Natural killer cell (primary cell): ENCODE measurements around the gene TACR1. TPM values are rescaled to one million over a fixed set of nuclear protein-coding genes. Genes with fewer than 3 reads are reported as not detected.

Source experiments
- ATAC-seq, 3 donors: fragments of 150-1000 bp in 2 of 3; fragments of 200-7000 bp in 1 of 3; cut with Tn5 transposase; 1 replicate in 1 of 3; 2 replicates in 2 of 3; pipeline ENCODE4 v1.10.0; 2021; ENCODE audit warnings: mild to moderate bottlenecking in 2 of 3, moderate library complexity in 2 of 3
- DNase-seq, 2 donors: peaks; one replicate each; pipeline versions ENCODE4 v3.0.0 to v3.0.0-alpha.2; 2013 to 2021; ENCODE audit warnings: mixed read lengths in 1 of 2
- H3K27ac ChIP-seq: one replicate; pipeline ENCODE4 v1.5.1; 2013; ENCODE audit warnings: mild to moderate bottlenecking, low read length
- H3K27me3 ChIP-seq: one replicate; pipeline ENCODE4 v1.6.1; 2013; ENCODE audit warnings: low read length; ENCODE audit not compliant: control insufficient read depth, insufficient read depth
- H3K36me3 ChIP-seq: one replicate; pipeline ENCODE4 v1.6.1; 2013; ENCODE audit warnings: low read length; ENCODE audit not compliant: control insufficient read depth, insufficient read depth
- H3K4me1 ChIP-seq: one replicate; pipeline ENCODE4 v1.6.1; 2013; ENCODE audit warnings: low read length; ENCODE audit not compliant: control insufficient read depth, insufficient read depth
- H3K4me3 ChIP-seq: one replicate; pipeline ENCODE4 v1.5.1; 2013; ENCODE audit warnings: low read length
- H3K9me3 ChIP-seq: one replicate; pipeline ENCODE4 v1.6.1; 2013; ENCODE audit warnings: low read length; ENCODE audit not compliant: control insufficient read depth, insufficient read depth
- H3K27ac Mint-ChIP-seq, 2 donors: one replicate each; pipeline ENCODE4 v1.8.0; 2022; ENCODE audit warnings: mild to moderate bottlenecking in 2 of 2, mixed read lengths in 2 of 2, moderate library complexity in 1 of 2
- H3K27me3 Mint-ChIP-seq, 2 donors: one replicate each; pipeline ENCODE4 v1.8.0; 2022; ENCODE audit warnings: low read depth in 2 of 2, mixed read lengths in 2 of 2
- H3K36me3 Mint-ChIP-seq: one replicate; pipeline ENCODE4 v1.8.0; 2022; ENCODE audit warnings: mixed read lengths
- H3K4me1 Mint-ChIP-seq, 2 donors: one replicate each; pipeline ENCODE4 v1.8.0; 2022; ENCODE audit warnings: mixed read lengths in 2 of 2
- H3K4me3 Mint-ChIP-seq: one replicate; pipeline ENCODE4 v1.8.0; 2022; ENCODE audit warnings: mild to moderate bottlenecking, moderate library complexity, mixed read lengths
- H3K9me3 Mint-ChIP-seq, 2 donors: one replicate each; pipeline ENCODE4 v1.8.0; 2022; ENCODE audit warnings: mixed read lengths in 2 of 2
- WGBS: methylation state at CpG from one replicate; pipeline ENCODE4 v1.1.7; 2013; ENCODE audit warnings: missing lambda C conversion rate; ENCODE audit not compliant: insufficient coverage; 5-methylcytosine and 5-hydroxymethylcytosine counted together
- intact Hi-C: fragments of 100-400 bp; cut with micrococcal nuclease; formaldehyde crosslinking; loops from one replicate; pipeline ENCODE4 v1.14.2; 2022
- total RNA-seq, 4 donors: library from RNA; stranded (reverse); fragments of 120-200 nt in 1 of 4; gene quantifications; one replicate each; pipeline versions ENCODE4 v1.2.3 to v1.2.4, GENCODE V29; 2013 to 2022
- TF ChIP-seq, protein P1 (sequence below): fragments of 200-600 bp; IDR thresholded peaks from one replicate; pipeline ENCODE4 v1.8.0; 2022; ENCODE audit warnings: antibody characterized with exemption

The TACR1 gene
- total RNA-seq, 3 donors from 2014 or later (not counting 1 experiment from before 2014, with no cell fraction given) = not detected

DNA sequence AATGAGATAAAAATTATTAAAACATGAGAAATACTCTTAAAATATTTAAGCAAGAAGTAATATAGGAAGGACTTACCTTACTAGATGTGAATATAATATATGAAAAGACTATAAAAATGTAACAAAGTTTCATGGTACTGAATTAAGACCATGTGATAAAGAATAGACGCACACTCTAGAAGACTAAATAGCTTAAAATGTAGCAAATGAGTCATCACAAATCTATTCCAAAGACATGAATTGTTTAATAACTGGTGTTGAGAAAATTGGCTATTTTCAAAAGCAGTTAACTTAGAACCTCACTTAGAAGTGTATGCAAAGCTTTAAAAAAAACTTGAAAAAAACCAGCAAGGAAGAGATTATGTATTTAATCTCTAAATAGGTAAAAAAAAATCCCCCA is 176.8 kb downstream of the TACR1 start:
- H3K4me1 Mint-ChIP-seq = no peaks in the 10 kb centered on the region
- Histone ChIP-seq H3K36me3 (no peaks in the 10 kb centered on the region), H3K27ac (no peak overlapping the region), H3K9me3 (no peaks in the 10 kb centered on the region), H3K4me3 (no peak overlapping the region), H3K27me3 (no peaks in the 10 kb centered on the region), H3K4me1 (no peaks in the 10 kb centered on the region)
- no peak overlapping the region for H3K4me3 Mint-ChIP-seq
- ATAC-seq (no peak), DNase-seq (no peak)
- no CpG with 5 or more reads among the region's 1 CpG for WGBS
- no peak overlapping the region for H3K27ac Mint-ChIP-seq
- no peaks in the 10 kb centered on the region for H3K36me3 Mint-ChIP-seq
- H3K27me3 Mint-ChIP-seq = peaks cover 15% of the 10 kb centered on the region in 2 donors
- H3K9me3 Mint-ChIP-seq = no peaks in the 10 kb centered on the region
- intact Hi-C loops = no loop called here
- TF ChIP-seq, protein P1, sequence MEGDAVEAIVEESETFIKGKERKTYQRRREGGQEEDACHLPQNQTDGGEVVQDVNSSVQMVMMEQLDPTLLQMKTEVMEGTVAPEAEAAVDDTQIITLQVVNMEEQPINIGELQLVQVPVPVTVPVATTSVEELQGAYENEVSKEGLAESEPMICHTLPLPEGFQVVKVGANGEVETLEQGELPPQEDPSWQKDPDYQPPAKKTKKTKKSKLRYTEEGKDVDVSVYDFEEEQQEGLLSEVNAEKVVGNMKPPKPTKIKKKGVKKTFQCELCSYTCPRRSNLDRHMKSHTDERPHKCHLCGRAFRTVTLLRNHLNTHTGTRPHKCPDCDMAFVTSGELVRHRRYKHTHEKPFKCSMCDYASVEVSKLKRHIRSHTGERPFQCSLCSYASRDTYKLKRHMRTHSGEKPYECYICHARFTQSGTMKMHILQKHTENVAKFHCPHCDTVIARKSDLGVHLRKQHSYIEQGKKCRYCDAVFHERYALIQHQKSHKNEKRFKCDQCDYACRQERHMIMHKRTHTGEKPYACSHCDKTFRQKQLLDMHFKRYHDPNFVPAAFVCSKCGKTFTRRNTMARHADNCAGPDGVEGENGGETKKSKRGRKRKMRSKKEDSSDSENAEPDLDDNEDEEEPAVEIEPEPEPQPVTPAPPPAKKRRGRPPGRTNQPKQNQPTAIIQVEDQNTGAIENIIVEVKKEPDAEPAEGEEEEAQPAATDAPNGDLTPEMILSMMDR = no peak

DNA sequence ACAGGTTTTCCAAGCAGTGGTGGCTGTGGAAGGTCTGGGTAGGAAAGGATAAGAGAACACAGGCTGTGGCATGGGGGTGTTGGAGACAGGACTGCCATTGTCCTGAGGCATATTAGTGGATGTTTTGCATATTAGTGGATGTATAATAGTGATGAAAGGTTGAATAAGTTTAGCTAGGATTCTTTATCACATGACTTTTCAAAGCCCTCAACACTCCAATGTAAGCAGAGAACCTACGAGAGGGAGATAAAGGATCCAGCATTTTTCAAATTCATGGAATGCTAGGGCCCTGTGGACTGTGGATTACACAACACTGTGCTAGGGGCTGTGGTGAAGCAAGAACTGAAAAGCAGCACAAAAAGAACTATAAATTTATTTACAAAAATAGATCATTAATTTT is 177.6 kb downstream of the TACR1 start:
- DNase-seq (no peak), ATAC-seq (no peak)
- H3K4me1 Mint-ChIP-seq = no peaks in the 10 kb centered on the region
- H3K9me3 Mint-ChIP-seq = no peaks in the 10 kb centered on the region
- TF ChIP-seq, protein P1 = no peak
- no peaks in the 10 kb centered on the region for H3K4me1 ChIP-seq
- no peaks in the 10 kb centered on the region for H3K27me3 ChIP-seq
- intact Hi-C loops = no loop called here
- WGBS = no CpG with 5 or more reads among the region's 1 CpG
- H3K9me3 ChIP-seq = no peaks in the 10 kb centered on the region
- H3K4me3 Mint-ChIP-seq = no peak overlapping the region
- H3K27me3 Mint-ChIP-seq = peaks cover 15 to 18% of the 10 kb centered on the region in 2 donors
- H3K27ac Mint-ChIP-seq = no peak overlapping the region
- H3K36me3 ChIP-seq = no peaks in the 10 kb centered on the region
- no peaks in the 10 kb centered on the region for H3K36me3 Mint-ChIP-seq
- no peak overlapping the region for H3K27ac ChIP-seq
- H3K4me3 ChIP-seq = no peak overlapping the region

DNA sequence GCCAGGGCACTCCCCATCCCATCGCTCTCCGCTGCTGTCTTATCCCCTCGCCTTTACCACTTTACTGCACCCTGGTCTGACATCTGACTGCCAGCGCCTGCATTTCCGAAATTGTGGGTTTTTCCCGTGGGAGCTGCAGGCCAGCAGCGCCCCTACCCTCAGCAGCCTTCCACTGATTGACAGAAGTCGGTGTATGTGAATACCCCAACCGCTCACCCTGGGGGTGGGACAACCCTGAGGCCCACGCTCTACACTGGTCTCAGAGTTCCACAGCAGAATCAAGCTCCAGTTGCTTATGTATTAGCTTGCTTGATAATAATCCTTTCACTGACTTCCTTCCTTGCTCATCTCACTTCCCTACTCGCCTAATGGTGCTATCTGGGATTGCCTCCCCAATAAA is 178.8 kb downstream of the TACR1 start:
- H3K27me3 ChIP-seq = no peaks in the 10 kb centered on the region
- no peaks in the 10 kb centered on the region for H3K9me3 ChIP-seq
- Mint-ChIP-seq H3K36me3 (no peaks in the 10 kb centered on the region), H3K4me1 (no peaks in the 10 kb centered on the region), H3K27ac (no peak overlapping the region), H3K27me3 (peaks cover 17 to 19% of the 10 kb centered on the region in 2 donors), H3K9me3 (no peaks in the 10 kb centered on the region), H3K4me3 (no peak overlapping the region)
- H3K4me1 ChIP-seq = no peaks in the 10 kb centered on the region
- TF ChIP-seq, protein P1 = no peak
- H3K4me3 ChIP-seq = no peak overlapping the region
- ATAC-seq (no peak), DNase-seq (no peak)
- 92% methylated on average over 11 of the region's 11 CpGs for WGBS
- no peak overlapping the region for H3K27ac ChIP-seq
- H3K36me3 ChIP-seq = no peaks in the 10 kb centered on the region
- intact Hi-C loops = no loop called here

DNA sequence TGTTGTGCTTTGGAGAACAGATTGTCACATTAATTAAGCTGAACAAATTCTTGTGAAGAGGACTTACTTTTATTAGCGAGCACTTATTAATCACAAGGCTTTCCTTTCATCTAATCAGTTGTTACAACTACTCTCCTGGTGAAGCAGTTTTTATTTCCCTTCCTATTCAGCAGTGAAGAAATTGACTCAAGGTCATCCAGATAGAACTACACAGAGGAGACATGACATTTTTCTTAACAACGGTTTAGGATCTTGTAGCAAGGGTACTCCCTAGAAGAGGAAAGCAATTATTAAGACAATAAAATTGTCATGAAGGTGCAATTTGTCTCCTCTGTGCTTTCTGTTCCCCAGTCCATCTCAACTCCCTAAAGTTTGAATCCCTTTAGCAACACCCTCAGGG is 179.5 kb downstream of the TACR1 start:
- intact Hi-C loops = no loop called here
- H3K27ac ChIP-seq = no peak overlapping the region
- Mint-ChIP-seq H3K4me3 (no peak overlapping the region), H3K9me3 (no peaks in the 10 kb centered on the region), H3K4me1 (no peaks in the 10 kb centered on the region), H3K36me3 (no peaks in the 10 kb centered on the region), H3K27ac (no peak overlapping the region), H3K27me3 (peaks cover 17 to 26% of the 10 kb centered on the region in 2 donors)
- no peaks in the 10 kb centered on the region for H3K4me1 ChIP-seq
- TF ChIP-seq, protein P1 = no peak
- H3K36me3 ChIP-seq = no peaks in the 10 kb centered on the region
- no peak overlapping the region for H3K4me3 ChIP-seq
- no peaks in the 10 kb centered on the region for H3K9me3 ChIP-seq
- ATAC-seq = no peak
- H3K27me3 ChIP-seq = no peaks in the 10 kb centered on the region
- no peak for DNase-seq
- 93% methylated on average over 1 of the region's 2 CpGs for WGBS
